HG02943 (cell line): ENCODE data around the gene CALML6.

Experiments
- ATAC-seq: cut with Tn5 transposase; IDR thresholded peaks from one replicate; pipeline ENCODE4 v1.9.1; 2021; ENCODE audit warnings: mild to moderate bottlenecking, low read depth, moderate library complexity; ENCODE audit not compliant: unreplicated experiment

CALML6 gene

DNA sequence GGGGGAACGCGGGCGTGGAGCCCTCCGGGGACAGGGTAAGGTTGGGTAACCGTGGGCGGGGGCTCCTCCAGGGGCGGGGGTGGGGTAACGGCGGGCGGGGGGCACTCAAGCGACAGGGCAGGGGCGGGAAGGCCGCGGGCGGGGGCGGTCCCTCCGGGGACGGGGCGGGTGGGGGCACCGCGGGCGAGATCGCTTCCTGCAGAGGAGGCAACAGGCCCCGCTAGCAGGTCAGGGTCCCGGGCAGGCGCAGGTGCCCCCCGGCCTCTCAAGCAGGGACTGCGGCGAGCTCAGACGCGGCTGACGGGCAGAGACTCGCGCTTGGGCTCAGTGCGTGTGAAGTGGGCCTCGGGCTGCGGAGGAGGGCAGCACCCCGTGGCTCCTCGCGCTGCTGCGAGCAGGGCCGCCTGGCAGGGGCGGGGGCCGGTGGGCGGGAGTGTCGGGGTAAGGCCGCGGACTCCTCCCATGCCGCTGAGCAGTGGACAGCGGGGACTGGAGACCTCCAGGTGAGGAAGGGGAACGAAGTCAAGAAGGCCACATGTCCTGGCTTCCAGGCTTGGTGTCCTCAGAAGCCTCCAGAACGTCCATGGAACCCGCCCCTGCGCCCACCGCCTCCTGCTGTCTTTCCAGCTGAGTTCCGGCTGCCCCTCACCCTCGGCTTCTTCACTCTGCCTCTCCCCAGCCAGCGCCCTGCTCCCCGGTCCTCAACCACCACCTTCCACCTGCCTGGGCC is 23.5 kb upstream of the CALML6 start:
- ATAC-seq: peak; percentile 12

DNA sequence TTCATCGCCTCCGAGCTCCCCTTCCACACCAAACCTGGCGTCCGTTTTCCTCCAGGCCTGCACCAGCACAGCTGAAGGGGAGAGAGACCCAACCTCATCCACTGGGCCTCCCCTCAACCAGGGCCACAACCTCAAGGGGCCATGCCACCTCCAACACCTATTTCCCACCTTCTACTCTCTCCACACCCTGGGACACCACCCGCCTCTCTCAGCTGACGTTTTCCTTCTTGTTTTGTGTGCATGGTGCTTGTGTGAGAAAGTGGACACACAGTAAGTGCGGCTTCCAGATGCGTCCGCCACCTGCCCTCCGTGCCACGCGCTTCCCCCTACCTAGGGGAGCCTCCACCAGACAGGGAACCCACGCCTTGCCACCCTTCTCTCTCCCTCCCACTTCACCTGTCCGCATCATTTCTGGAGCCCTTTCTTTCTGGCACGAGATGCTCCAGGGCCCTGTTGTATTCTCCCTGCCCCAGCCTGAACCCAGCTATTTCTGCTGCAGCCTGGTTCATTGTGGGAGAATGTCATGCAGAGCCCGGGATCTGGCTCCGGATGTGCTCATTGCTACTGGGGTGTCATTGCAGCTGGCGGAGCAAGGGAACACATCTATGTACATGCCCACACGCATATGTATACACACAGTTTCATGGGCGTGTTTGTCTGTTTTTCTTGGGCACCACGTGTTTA is 22.8 kb upstream of the CALML6 start:
- ATAC-seq: no peak

DNA sequence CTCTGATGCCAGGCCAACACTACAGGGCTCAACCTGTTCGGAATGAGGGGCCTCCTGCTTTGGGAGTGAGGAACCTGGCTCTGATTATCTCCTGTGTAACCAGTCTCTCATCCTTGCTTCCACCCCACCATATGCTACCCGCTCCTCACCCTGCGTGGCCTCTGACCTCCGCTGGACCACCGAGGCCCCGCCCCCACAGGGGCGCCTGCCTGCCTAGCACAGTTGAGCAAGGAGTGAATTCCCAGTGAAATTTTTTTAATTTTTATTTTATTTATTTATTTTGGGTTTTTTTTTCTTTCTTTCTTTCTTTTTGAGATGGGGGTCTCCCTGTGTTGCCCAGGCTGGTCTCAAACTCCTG is 22.3 kb upstream of the CALML6 start:
- ATAC-seq: no peak

DNA sequence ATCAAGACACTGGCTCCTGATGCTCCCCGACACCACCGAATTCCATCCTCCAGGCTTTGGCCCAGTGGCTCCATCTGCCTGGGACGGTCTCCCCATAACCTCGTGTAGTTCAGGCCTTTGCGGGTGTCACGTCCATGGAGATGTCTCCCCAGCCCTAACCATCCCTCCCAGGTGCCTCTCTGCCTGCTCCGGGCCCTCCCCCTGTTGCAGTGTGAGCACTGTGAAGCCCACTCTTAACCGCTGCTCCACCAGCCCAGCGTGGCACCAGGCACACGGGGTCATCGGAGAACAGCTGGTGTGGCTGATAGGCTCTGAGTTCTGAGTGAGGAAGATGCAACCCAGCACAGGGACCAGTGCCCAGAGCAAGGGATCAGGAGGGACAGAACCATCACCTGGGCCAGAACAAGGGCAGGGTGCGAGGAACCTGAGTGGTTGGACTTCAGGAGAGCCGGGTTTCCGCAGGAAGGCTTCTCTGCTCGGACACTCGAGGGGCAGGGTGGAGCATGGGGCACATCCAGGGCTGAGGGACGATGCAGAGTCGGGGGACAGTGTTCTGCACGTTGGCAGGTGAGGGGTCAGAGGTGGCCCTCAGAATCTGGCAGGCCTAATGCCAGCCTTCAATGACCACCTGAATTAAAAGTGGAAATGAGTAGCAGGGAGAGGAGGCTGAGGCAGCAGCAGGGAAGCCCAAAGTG is 21.6 kb upstream of the CALML6 start:
- no peak for ATAC-seq

DNA sequence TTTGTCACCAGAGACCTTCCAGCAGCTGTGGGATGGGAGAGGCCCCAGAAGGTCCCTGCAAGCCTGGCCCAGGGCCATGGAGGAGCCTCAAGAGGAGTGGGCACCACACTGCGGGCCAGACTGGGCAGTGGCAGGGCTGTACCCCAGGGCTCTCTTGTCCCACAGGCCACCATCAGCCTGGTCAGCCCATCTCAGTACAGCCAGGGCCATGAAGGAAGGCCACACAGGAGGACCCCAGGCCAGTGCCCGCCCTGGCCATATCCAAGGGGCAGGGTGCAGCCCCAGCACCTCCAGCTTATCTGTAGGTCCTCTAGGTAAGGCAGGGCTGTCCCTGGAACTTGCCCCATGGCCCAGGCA is 21.1 kb upstream of the CALML6 start:
- no peak for ATAC-seq

DNA sequence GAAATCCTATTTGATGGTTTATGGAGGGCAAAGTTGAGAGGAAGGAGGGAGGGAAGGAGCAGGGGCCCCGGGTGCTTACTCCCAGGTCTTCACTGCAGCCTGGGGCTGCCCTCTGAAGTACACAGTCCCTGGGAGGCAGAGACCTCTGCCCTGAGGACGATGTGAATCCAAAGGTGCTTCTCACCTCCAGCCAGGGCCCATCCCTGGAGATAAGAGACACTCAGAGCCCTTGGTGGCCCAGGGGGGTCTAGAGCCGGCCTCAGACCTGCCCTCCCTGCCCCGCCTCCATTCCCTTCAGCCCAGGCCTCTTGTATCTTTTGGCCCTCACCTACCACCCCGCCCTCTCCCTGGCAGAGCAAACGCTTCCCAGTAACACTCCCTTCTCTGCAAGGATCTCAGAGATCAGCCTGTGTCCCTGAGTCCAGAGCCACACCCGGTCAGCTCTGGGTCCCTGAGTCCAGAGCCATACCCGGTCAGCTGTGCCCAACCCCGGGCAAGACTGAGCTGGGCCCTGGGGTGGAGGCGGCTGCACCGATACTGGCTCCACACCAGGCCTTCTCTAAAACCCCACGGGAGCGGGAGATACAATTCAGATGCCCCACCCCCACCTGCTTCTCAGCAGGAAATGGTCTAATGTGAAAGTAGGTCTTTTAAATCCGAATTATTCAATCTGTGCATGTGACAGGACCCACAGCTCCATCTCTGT is 20.6 kb upstream of the CALML6 start:
- no peak for ATAC-seq

DNA sequence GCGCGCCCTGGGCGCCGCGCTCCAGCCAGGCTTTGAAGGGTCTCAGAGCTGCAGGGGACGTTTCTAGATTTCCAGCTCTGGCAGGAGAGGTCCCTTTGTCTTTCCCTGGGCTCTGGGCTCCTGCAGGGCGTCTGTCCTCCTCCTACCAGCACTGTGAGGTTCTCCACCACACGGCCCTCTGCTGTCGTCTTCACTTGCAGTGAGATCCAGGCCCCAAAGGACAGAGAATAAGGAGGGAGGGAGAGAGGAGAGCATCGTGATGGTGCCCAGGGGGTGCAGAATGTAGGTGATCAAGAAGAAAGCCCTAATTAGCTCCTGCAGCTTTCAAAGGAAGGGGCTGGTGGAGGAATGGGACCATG is 20.0 kb upstream of the CALML6 start:
- ATAC-seq: no peak

DNA sequence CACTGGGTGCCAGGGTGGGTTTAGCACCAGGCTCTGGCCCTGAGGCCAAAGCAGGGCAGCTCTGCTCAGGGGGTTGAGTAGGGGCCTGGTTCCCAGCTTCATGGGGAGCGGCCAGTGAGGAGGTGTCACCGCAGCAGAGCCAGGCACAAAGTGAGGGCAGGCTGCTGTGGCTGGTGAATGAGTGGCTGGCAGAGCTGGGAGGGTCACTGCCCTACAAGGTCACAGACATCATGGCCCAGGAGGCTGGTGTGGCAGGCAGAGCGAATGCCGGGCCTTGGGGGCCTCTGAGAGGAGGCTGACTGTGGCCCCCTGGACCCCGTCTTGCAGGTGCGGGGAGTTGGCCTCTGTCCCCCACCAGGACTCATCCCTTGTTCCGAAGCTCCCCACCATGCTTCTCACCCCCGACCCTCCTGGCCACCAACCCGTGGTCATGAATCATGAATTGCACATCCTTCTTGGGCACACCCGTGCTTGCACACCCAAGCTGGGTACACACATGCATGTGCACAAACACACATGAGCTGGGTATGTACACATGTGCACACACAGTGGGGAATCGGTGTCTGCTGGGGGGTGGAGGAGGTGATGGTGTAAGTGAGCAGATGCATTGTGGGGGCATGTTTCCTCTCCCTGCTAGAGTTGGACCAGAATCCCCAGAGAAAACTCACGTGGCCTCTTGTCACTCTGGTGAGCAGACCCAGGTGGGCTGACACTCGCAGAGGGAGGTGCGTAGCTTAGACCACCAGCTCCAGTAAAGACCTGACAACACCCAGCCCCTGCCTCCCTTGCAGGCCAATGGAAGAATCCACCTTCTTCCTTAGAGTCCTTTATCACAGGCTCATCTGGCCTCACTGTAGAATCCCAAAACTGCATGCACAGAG is 19.4 kb upstream of the CALML6 start:
- no peak for ATAC-seq

DNA sequence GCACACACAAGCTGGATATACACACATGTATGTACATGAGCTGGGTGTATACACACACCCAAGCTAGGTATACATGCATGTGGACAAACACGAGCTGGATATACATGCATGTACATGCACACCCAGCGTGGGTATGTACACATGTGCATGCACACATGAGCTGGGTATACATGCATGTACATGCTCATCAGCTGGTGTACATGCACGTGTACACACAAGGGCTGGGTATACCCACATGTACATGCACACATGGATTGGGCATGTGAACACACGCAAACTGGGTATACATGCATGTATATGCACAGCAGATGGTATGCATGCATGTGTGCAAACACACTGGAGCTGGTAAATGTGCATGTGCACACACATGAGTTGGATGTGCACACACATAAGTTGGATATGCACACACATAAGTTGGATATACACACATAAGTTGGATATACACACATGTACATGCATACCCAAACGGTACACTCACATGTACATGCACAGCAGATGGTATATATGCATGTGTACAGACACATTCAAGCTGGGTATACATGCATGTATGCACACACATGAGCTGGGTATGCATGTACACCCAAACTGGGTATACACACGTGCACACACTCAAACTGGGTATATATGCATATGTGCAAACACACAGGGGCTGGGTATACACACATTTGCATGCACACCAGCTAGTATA is 16.7 kb upstream of the CALML6 start:
- ATAC-seq: no peak

DNA sequence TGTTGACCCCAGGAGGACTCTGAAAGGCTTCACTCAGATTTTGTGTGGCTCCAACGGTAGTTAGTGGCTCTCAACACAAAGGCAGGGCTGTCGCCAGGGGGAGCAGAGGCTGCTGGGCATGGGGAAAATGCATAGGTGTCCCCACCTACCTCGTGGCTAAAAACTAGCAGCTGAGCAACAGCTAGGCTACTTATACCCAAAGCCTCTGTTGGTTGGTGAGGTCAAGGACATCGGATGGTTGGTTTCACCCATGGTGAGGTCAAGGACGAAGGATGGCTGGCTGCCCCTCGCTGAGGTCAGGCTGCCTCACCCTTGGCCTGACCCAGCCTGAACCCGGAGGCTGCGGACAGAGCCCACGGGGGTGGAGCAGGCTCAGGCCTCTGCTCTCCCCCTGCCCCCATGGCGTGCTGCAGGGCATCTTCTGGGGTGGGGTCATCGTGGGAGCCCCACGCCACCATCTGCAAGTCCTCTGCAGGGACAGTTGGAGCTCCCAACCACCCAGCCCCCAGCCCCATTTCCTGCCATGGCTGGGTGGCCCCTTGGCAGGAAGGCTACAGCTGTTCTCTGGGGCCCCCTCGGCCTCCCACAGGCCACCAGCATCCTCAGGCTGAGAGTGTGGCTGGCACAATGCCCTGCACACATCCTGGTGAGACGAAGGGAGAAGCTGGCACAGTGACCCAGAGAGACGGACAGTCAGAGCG is 15.6 kb upstream of the CALML6 start:
- ATAC-seq: no peak

DNA sequence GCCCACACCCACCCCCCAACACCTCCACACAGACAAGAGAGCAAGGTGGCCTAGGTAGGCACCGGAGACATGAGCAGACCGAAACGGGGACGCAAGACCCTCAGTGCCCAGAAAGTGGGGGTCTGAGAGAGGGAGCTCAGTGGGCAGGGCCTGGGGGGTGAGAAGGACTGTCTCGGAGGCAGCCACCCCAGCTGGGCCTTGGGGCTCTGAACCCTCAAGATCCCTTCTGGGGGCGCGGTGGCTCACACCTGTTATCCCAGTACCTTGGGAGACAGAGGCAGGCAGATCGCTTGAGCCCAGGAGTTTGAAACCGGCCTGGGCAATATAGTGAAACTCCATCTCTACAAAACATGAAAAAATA is 15.1 kb upstream of the CALML6 start:
- no peak for ATAC-seq

DNA sequence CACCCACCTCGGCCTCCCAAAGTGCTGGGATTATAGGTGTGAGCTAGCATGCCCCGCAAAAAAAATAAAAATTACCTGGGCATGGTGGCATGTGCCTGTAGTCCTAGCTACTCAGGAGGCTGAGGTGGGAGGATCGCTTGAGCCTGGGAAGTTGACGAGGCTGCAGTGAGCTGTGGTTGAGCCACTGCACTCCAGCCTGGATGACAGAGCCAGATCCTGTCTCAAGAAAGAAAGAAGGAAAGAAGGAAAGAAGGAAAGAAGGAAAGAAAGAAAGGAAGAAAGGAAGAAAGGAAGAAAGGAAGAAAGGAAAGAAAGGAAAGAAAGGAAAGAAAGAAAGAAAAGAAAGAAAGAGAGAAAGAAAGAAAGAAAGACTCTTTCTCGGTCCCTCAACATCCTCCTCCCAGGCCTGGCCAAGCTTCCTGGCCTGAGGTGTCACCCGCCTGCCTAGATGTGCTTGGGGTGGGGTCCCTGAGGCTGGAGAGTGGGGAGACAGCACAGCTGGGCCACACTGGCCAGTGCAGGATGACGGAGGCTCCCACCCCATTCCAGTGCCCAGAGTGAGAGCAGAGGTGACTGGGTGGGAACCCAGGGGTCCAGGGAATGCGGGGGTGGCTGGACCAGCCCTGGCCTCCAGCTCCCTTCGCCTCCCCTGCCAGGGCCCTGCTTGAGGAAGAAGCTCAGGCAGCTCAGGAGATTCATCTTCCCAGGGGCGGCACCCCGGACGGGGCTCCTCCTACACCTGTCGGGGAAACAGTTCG is 14.0 kb upstream of the CALML6 start:
- ATAC-seq: no peak

DNA sequence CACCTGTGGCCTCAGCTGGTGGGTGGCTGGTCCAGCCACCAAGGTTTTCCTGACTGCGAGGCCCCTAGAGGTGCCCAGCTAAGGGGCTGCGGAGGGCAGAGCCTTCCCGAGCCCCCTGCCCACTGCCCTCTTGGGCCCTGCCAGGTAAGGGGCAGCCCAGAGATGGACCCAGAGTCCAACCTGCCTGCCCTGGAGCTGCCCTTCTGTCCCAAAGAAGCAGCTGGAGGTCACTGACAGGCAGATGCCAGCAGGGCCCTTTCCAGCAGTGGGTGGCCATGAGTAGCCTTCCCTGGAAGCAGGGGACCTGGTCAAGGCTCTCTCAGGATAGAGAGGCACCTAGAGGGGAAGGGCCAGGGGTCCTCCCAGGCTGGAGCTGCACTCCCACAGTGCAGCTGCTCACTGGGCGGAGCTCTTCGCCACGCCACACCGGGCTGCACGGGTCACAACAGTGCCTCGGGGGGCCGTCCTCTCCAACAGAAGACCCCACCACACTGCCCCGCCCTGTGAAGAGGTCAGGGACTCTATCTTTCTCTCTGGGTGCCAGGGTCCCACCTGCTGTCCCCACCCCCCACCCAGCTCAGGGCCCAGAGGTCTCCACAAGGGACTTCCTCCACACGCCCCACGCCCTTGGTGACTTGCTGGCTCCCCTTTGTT is 13.3 kb upstream of the CALML6 start:
- no peak for ATAC-seq

DNA sequence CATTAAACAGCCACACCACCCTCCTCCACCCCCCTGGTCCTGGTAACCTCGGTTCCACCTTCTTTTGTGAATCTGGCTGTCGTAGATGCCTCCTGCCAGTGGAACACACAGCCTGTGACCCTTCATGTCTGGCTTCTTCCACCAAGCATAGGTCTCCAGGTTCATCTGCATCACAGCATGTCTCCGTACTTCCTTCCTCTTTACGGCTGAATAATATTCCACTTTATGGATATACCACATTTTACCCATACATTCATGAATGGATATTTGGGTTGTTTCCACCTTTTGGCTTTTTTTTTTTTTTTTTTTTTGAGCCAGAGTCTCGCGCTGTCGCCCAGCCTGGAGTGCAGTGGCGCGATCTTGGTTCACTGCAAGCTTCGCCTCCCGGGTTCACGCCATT is 11.8 kb upstream of the CALML6 start:
- ATAC-seq: no peak

DNA sequence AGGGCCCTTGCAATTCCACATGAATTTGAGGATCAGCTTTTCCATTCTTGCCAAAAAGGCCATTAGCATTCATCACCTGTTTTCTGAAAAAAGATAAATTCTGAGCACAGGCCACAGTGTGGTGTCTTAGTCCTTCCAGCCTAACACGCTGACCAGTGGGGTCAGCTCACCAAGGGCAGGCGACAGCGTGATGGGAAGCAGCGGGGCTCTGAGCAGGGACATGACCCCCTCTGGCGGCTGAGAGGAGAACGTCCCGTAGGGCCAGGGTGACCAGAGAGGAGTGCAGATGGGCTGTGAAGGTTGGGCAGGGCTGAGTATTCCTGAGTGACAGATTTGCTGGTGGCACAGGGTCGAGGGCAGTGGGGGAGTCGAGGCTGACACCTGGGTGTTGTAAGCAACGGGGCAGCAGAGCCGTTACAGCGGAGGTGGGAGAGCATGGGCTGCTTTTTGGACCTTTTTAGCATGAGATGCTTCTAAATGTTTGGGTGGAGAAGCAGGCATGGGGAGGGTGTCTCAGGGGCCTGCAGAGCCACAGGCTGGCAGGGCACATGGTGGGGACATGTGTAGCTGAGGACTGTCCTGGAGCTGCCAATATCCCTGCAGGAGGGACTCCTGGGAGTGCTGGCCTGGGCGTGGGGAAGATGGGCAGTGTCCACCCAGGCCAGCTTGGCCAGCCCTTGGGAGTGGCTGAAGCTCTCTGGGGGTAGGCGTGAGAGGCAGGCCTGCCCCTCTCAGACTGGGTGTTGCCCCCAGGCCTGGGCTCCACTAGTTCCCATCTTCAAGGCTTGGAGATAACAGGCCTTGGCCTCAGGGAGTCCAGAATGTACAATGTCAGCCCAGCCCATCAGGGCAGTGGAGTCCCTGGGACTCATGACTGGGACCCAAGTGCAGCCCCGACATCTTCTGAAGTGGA is 8.6 kb upstream of the CALML6 start:
- ATAC-seq: no peak

DNA sequence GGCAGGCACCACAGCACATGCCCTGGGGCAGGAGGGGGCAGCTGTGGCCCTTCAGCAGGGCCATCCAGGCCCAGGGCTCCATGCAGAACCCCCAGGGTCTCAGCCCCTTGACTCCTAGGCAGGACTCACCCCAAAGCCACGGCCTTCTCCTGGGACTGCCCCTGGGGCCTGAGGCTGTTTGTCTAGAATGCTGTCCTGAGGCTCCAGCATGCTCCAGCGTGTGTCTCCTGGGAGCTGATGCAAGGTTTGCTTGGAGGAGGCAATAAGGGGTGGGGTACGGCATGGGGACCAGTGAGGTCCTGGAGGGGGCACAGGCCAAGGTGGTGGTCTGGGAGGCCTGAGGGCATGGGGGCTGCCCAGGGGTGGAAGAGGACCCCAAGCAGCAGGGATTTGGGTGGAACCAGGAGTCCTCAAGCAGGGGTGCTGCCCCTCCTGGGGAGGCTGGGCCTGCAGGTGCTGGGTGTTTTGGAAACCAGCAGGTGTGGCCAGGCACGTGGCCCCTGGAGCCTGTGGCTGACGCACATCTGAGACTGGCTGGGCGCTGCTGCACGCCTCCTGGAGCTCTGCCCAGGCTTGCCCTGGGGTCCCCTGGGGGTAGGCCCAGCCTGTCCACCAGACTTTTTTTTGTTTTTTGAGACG is 7.8 kb upstream of the CALML6 start:
- ATAC-seq: no peak

DNA sequence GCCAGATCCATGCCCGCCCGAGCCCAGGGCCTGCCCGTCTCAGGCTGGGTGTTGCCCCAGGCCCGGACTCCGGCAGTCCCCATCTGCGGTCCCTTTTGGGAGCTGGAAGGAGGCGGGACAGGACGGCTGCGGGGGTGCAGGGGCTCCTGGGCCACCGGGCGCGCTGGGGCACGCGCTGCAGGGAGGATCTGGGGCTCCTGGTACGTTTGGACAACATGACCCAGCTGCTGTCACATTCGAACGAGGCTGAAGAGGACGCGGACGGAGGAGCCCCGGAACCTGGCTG is 6.6 kb upstream of the CALML6 start:
- no peak for ATAC-seq
